Fibroblast of skin of left quadriceps (primary cell): ENCODE data around the gene MAP3K4.

ENCODE experiments used
- DNase-seq, 2 experiments: peaks; one replicate each; pipeline ENCODE4 v3.0.0-alpha.2; 2013; ENCODE audit warnings: low read depth in 2 of 2

Gene MAP3K4

DNA sequence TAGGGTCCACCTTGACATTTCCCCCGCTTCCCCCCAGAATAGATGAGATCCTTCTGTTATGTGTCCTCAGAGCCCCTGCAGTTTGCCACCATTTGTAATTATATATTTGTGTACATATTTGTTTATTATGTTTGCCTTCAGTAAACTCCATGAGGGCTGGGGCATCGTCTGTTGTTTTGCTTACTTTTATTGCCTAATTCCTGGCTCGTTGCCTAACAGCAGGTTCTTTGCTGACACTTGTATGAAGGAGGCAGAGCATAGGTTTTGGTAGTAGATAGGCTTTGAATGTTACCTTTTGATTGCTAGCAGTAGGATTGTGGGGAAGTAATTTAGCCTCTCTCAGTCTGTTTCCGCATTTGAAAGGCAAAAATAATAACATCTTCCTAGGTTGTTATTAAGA lies 9.9 kb downstream of the MAP3K4 start:
- DNase-seq, result no peak

DNA sequence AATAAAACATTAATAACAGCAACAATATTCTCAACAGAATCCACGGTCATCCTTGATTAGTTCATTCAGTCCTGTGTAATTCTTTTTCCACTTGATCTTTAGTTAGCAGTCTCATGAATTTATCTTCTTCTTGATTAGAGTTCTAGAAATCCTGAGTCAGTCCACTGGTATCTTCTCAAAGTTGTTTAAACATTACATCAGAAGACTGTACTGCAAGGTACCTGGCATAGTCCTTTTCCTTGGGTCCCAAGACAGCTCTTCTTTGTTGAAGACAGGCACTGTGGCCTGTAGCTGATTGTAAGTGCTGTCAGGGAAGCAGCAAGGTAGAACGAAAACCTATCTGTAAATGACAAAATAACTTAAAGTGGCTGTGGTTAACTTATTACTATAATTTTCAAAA lies 11.8 kb downstream of the MAP3K4 start:
- no peak for DNase-seq

GRCh38 chr6:161008245-161008644 lies 16.7 kb downstream of the MAP3K4 start:
- DNase-seq, result no peak

DNA sequence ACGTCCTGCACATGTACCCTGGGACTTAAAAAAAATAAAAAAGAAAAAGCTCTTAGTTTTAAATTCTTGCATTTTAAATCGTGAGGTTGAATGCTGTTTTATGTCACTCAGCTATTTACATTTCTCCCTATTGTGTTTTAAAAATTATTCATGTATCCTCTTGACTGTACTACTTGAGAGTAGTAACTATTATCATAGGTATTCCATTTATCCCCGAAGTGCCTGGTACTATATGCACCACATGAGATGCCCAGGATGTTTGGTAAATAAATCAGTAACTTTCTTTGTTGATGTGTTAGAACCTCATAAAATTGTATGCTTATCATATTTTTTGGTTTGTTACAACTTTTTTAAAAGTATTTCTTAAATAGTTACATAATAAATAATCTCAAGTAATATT lies 18.4 kb downstream of the MAP3K4 start:
- no peak for DNase-seq

DNA sequence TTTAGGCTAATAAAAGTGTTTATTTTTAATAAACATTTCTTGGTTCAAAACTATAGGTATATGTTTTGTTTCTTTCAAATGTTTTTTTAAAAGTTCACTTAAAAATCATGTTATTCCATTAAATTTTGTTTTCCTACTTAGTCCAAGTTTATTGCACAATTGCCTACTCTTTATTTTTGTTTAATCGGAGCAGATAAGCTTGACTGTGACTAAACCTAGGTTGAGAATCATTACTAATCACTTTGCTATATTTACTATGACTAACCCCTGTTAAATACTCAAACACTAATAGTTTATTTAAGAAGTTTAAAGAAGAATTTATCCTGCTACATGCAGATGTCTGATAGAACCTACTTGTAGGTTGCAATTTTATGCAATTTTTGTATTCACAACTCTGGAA lies 18.8 kb downstream of the MAP3K4 start:
- DNase-seq, result no peak

DNA sequence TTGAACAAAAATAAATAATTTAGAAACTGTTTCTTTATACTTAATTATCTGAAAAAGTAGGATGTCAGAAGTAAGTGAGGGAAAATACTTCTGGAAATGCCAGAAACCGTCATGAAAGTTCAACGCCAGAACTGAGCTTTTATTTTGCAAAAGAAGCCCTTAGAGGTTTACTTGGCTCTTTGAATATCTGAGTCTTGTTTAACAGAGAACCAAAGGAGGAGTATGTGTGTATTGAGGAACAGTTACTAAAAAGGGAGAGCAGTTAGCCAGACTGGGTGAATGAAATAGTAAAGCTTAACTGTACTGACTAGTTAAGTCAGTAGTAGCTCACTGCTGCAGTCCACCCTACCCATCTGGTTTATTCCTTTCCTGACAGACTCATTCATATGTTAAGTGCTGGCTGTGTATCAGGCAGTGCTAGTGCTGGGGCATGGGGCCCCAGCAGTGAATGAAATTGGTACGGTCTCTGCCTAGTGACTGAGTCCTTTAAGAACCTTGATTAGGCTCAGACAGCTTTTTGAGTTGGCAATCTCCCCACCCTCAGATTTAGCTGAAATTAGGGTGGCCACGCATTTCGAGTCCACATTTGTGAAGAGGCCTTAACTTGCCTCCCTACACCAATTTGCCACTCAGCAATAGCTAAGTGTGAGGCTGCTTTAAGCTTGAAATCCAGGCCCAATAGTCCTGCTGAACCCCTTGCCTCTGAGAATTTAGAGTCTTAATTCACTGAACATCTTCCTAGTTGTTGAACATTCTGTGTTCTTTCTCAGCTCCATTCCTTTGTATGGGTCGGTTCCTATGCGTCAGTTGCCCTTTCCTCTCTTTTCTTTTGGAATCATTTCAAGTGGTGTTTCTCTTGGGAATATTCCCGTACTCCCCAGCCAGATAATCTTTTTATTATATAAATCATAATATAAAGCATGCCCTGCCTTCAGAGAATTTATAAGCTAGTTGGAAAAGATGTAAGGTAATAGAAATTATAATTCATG lies 20.2 kb downstream of the MAP3K4 start:
- no peak for DNase-seq

DNA sequence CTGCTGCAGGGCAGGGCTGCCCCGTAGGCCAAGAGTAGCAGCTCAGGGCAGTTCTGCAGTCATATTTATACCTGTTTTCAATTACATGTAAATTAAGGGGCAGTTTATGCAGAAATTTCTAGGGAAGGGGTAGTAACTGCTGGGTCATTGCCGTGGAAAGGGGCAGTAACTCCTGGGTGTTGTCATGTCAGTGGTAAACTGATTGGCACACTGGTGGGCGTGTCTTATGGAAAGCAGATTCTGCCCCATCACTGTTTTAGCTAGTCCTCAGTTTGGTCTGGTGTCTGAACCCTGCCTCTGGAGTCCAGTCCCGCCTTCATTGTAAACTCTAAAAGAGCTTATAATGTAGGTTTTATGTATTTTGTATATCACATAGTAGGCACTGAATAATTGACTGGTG lies 22.1 kb downstream of the MAP3K4 start:
- DNase-seq, result no peak

- DNase-seq, result no peak
These were observed 26.4 kb downstream of the MAP3K4 start for GRCh38 chr6:161017766-161018564.

DNA sequence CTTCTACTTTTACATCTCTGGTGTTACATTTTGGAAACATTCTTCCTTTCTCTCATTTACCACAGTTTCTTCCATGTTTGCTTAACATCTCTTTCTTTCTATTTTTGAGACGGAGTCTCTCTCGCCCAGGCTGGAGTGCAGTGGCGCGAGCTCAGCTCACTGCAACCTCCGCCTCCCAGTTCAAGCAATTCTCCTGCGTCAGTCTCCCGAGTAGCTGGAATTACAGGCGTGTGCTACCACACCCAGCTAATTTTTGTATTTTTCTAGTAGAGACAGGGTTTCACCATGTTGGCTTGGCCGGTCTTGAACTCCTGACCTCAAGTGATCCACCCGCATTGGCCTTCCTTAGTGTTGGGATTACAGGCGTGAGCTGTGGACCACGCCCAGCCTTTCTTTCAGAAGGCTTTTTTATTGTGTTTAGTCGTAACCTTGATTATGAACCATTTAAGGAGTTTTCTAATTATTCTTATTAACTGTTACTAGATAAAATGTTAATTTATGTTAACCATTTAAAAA lies 27.8 kb downstream of the MAP3K4 start:
- no peak for DNase-seq

- no peak for DNase-seq
These were observed 30.0 kb downstream of the MAP3K4 start for GRCh38 chr6:161021543-161021942.

GRCh38 chr6:161021998-161022743 lies 30.6 kb downstream of the MAP3K4 start:
- no peak for DNase-seq

DNA sequence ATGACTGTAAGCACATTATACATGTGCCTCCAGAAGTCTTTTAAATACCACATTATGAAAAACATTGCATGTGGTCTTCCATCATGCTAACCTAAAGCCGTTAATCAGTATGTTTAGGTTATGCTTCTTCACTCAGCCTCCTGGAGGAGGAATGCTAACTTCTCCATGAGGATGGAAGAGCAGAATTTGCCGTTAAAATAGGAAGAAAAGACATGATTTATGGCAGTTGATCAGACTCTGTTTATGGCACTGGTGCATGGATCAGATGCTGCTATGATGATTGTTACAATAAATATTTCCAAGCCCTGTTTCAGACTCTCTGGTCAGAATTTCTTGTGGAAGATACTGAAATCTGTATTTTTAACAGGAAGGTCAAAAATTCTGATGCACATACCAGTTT lies 31.7 kb downstream of the MAP3K4 start:
- DNase-seq, result peak; percentile 61 to 67

DNA sequence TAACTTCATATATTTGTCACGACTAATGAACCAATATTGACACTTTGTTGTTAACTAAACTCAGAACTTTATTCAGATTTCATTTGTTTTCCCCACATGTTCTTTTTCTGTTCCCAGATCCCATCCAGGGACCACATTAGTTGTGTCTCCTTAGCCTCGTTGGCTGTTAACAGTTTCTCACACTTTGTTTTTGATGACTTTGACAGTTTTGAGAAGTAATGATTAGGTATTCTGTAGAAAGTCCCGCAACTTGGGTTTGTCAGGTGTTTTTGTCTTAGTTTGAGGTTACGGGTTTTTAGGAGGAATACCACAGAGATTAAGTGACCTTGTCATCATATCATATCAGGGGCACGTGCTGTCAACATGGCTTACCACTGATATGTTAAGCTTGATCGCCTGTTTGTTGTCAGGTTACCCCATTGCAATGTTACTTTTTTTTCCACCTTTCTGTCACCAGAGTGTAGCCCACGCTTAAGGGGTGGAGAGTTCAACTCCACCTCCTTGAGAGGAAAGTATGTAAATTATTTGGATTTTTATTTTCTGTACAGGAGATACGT lies 32.9 kb downstream of the MAP3K4 start:
- no peak for DNase-seq

GRCh38 chr6:161027385-161027784 lies 35.8 kb downstream of the MAP3K4 start:
- DNase-seq, result no peak

DNA sequence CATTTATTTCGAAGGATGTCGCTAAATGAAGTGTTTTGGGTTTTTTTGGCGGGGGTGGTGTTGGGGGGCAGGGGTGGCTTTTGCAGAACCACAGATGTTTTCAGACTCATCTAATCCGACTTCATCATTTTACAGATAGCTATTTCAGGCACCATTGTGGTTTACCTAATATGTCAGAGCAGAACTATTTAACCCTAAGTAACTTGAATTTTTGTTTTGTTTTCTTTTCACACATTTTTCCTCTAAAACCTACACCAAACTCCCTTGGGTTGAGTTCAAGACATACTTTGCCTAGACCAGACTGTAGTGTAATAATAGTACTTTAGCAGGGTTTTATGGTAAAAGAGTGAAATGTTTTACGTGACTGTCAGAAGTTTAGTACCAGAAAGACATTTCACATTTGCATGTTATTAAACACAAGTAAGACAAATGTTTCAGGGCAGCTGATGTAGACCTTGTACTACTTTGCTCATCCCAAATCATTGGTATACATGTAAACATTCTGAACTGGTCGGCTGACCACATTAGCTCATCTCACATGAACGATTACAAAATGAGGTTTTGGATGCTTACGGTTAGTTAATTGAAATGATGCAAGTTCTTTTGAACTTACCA lies 37.7 kb downstream of the MAP3K4 start:
- DNase-seq, result peak; percentile 96 to 98

DNA sequence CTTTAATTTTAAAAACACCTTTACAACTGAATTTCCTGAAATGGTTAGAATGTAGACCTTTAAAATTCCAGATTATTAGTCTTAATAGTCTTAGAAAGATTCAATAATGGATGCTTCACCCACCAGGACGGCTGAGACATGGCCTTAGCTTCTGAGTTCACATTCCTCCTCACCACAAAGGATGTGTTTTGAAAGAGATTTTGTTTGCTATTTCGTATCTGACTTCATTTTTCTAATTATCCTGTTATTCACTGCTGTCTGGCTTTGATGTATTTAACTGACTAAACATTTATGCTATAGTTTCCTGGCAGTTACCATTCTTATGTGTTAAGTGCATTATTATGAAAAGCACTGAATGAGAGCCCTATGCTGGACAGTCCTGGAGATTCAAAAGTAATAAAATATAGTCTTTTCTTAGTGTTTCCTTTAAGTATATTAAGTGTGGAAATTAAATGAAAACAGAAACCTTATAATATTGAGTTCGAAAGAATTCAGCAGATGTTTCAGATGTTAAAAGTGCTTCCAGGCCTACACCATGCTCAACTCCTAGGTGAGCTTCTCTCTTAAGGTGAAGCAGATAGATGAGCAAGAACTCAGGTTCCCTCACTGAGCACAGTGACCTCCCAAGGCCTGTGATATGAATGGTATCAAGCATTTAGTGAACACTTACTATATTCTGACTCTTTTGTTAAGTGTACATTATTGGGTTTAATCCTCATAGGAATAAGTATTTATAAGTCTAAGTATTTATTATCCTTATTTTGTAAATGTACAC lies 40.3 kb downstream of the MAP3K4 start:
- peak; percentile 64 to 66 for DNase-seq

DNA sequence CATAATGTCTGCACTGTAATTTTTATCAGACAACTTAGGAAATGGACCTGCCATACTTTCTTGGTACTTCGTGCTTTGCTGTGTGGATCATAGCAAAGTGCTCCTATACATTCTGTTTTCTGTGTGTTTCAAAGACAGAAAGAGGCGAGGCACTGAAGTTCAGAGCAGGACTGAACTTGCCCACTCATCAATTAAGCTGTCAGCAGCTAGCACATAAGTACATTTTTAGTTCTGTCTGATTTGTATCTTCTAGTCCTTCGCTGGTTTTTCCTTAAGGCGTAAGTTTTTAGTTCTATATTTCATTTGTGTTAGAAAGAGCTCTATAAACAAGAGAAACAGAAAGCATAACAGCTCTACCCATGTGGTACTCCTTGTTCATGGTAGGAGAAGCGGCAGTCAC lies 42.1 kb downstream of the MAP3K4 start:
- DNase-seq, result peak in 1 of 2 experiments; percentile 20

GRCh38 chr6:161035182-161035980 lies 43.8 kb downstream of the MAP3K4 start:
- no peak for DNase-seq

GRCh38 chr6:161035981-161036263 lies 44.4 kb downstream of the MAP3K4 start:
- DNase-seq, result no peak

- no peak for DNase-seq
These were observed 46.3 kb downstream of the MAP3K4 start for GRCh38 chr6:161037873-161038228.
